SK-N-MC (cell line): ENCODE measurements around the gene PYHIN1.

ENCODE experiments used
- EZH2 ChIP-seq: fragments of 200-600 bp; sonication (generic); IDR thresholded peaks from one replicate; pipeline ENCODE4 v1.6.1; 2017; ENCODE audit warnings: antibody characterized with exemption
- FOXP2 ChIP-seq: optimal IDR thresholded peaks from 2 replicates; pipeline ENCODE3; 2011; ENCODE audit warnings: mild to moderate bottlenecking, moderate library complexity; ENCODE audit not compliant: insufficient read depth; ENCODE audit errors: extremely low read length, control extremely low read depth
- POLR2AphosphoS5 ChIP-seq: IDR thresholded peaks from 2 replicates; pipeline ENCODE4 v1.6.1; 2012; ENCODE audit warnings: mild to moderate bottlenecking, low read depth, low read length, borderline replicate concordance

DNA sequence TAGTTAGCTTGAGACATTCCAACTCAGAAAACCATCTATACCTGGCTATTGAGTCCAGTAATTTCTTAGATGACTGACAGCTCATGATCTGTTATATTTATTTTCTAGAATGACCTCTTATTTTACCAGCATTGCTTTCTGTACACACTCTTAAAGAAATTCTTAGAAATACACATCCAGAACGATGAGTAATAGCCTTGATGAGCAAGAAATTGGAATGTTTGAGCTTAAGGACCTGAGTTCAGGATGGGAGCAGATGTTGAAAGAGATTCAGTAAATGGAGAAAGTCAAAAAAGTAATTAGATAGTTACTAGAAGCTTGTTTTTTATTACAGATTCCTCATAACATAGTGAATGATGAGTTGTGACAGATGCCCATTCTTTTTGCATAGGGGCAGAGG, 11.7 kb downstream of the PYHIN1 start:
- TF ChIP-seq EZH2 (no peak), POLR2AphosphoS5 (no peak), FOXP2 (no peak)
